ENCODE data around the gene HDAC4.
"Not testable (repeated sequence)": the region's sequence is repeated elsewhere in the genome, so short reads cannot be mapped to it uniquely, and the experiment has no call there.

Gene HDAC4

GRCh38 chr2:239041062-239041461 is 359.8 kb downstream of the HDAC4 start:
- TF ChIP-seq, protein P1, sequence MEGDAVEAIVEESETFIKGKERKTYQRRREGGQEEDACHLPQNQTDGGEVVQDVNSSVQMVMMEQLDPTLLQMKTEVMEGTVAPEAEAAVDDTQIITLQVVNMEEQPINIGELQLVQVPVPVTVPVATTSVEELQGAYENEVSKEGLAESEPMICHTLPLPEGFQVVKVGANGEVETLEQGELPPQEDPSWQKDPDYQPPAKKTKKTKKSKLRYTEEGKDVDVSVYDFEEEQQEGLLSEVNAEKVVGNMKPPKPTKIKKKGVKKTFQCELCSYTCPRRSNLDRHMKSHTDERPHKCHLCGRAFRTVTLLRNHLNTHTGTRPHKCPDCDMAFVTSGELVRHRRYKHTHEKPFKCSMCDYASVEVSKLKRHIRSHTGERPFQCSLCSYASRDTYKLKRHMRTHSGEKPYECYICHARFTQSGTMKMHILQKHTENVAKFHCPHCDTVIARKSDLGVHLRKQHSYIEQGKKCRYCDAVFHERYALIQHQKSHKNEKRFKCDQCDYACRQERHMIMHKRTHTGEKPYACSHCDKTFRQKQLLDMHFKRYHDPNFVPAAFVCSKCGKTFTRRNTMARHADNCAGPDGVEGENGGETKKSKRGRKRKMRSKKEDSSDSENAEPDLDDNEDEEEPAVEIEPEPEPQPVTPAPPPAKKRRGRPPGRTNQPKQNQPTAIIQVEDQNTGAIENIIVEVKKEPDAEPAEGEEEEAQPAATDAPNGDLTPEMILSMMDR (conservative IDR thresholded peaks at IDR 0.05; ENCODE audit: low read length): no peak
- H3K4me3 ChIP-seq (ENCODE audit: low read length): no peak overlapping the region
- DNase-seq (ENCODE audit: low read depth): no peak

DNA sequence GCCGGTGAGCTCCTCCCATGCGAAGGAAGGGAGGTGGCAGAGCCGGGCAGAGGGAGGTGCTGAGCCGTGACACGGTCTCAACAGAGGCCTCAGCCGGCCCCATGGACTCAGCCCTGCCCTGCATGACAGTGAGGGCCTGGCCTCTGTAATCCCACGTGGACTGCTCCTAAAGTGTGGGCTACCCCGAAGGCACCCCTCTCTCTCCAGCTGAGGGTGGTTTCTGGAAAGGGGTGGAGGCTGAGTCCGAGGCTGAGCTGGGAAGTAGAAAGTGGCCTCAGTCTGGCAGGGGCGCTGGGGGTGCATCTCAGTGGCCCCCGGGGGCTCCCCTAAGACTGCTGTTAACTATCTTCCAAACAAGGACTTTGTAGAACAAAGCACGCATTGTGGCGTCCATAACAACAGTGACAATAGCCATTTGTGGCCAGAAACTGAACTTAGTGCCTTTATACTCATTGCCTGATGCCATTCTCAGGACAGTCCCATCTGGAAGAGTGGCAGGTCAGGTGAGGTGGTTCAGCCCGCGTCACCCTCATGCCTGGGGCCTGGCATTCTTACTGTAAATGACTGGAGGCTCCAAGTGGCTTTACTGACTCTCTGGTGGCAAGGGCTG is 360.6 kb downstream of the HDAC4 start:
- H3K4me3 ChIP-seq (ENCODE audit: low read length): no peak overlapping the region
- DNase-seq (ENCODE audit: low read depth): no peak
- TF ChIP-seq, protein P1 (conservative IDR thresholded peaks at IDR 0.05; ENCODE audit: low read length): no peak

DNA sequence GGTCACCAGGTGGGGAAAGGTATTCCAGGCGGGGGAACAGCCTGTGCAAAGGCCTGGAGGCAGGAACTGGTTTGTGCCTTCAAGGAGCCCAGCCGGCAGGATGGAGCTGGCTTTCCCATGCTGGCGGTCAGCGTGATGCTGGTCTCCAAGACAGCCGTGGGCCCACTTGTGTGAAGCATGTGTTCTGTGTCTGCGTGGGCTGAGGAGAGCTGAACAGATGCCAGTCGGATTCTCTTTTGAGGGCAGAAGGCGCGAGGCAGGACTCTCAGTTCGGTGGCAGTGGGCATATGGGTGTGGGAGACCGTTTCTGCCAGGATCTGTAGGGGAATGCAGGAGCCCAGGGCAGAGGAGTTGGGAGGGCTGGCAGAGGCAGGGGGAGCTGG is 361.4 kb downstream of the HDAC4 start:
- TF ChIP-seq, protein P1 (conservative IDR thresholded peaks at IDR 0.05; ENCODE audit: low read length): no peak
- no peak for DNase-seq (ENCODE audit: low read depth)

DNA sequence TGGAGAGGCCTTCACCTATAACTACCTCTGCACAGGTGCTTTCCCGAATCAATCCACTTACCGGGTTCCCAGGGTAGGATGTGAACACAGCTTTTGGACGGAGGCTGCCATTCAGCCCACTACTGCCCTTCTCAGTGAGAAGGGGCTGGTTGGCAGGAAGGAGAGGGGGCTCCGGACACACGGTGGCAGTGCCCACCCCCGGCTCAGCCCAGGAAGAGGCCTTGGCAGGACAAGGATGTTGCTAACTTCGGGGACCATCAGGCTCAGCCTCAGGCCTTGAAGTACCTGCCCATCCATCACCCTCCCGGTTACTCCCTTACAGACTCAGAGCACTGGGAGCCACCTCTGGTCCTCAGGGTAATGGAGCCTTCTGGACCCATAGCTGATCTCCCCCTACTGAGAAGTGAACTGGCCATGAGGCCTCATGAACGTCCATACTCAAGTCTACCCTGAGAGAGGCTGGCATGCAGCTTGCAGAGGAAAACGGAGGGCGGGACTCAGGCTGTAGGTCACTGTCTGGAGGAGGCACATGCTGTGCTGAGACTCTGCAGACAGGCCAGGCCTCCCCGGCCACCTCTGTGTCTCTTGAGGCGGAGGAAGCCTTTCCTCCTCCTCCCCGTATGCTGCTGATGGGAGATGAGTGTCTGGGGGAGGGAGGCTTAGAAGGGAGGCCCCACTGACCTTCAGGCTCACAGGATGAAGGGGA is 361.9 kb downstream of the HDAC4 start:
- TF ChIP-seq, protein P1 (conservative IDR thresholded peaks at IDR 0.05; ENCODE audit: low read length): no peak
- no peak overlapping the region for H3K4me3 ChIP-seq (ENCODE audit: low read length)
- DNase-seq (ENCODE audit: low read depth): no peak

More for the DNA sequence above, 361.4 kb downstream of the HDAC4 start:
- no peak overlapping the region for H3K4me3 ChIP-seq (ENCODE audit: low read length)

DNA sequence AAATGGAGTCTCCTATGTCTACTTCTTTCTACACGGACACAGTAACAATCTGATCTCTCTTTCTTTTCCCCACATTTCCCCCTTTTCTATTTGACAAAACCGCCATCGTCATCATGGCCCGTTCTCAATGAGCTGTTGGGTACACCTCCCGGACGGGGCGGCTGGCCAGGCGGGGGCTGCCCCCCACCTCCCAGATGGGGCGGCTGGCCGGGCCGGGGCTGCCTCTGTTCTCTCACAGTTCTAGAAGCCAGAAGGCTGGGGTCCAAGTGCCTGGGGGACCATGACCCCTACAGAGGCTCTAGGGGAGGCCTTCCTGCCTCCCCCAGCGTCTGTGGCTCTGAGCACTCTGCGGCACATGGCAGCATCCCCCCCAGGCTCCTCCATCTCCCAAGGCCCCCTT is 362.5 kb downstream of the HDAC4 start:
- DNase-seq (ENCODE audit: low read depth); H3K4me3 ChIP-seq (ENCODE audit: low read length): not testable (repeated sequence)

GRCh38 chr2:239037559-239037910 is 363.3 kb downstream of the HDAC4 start:
- H3K4me3 ChIP-seq (ENCODE audit: low read length): no peak overlapping the region
- no peak for DNase-seq (ENCODE audit: low read depth)
- TF ChIP-seq, protein P1 (conservative IDR thresholded peaks at IDR 0.05; ENCODE audit: low read length): no peak

- no peak overlapping the region for H3K4me3 ChIP-seq (ENCODE audit: low read length)
- no peak for DNase-seq (ENCODE audit: low read depth)
- TF ChIP-seq, protein P1 (conservative IDR thresholded peaks at IDR 0.05; ENCODE audit: low read length): no peak
Observed at GRCh38 chr2:239036819-239037558, 363.8 kb downstream of the HDAC4 start.
